Fibroblast of the aortic adventitia (primary cell): ENCODE measurements around the gene OSBPL5. TPM values are rescaled to one million over a fixed set of nuclear protein-coding genes. Genes with fewer than 3 reads are reported as not detected.
"Not testable (repeated sequence)": the region's sequence is repeated elsewhere in the genome, so short reads cannot be mapped to it uniquely, and the experiment has no call there.

Experiments used
- DNase-seq: peaks from one replicate; pipeline ENCODE4 v3.0.0-alpha.2; 2010; ENCODE audit warnings: low read depth
- H3K4me3 ChIP-seq: 2 replicates; pipeline ENCODE4 v1.5.1; 2011; ENCODE audit warnings: low read depth, mild to moderate bottlenecking, control low read depth, low read length, moderate library complexity
- CTCF ChIP-seq: IDR thresholded peaks from 2 replicates; pipeline ENCODE4 v1.5.1; 2011; ENCODE audit warnings: mild to moderate bottlenecking, low read length, control low read depth, inconsistent platforms; ENCODE audit not compliant: insufficient read depth
- total RNA-seq: library from RNA; depleted of rRNA; stranded (reverse); fragments of >200 nt; gene quantifications from 2 replicates; pipeline ENCODE4 v1.2.3, GENCODE V29; 2012; ENCODE audit warnings: low replicate concordance

Gene OSBPL5
- total RNA-seq, 1 donor = 24.8 TPM

GRCh38 chr11:3171931-3172560 lies 6.9 kb upstream of the OSBPL5 start:
- H3K4me3 ChIP-seq = no peak overlapping the region
- no peak for DNase-seq
- TF ChIP-seq CTCF = no peak

GRCh38 chr11:3170756-3171650 lies 5.9 kb upstream of the OSBPL5 start:
- TF ChIP-seq CTCF = no peak
- DNase-seq = no peak
- no peak overlapping the region for H3K4me3 ChIP-seq

GRCh38 chr11:3170044-3170755 lies 5.1 kb upstream of the OSBPL5 start:
- no peak for TF ChIP-seq CTCF
- no peak for DNase-seq
- H3K4me3 ChIP-seq = peak overlapping the region; percentile 57

GRCh38 chr11:3169255-3170043 lies 4.3 kb upstream of the OSBPL5 start:
- DNase-seq = peak; percentile 57
- peak overlapping the region; percentile 57 for H3K4me3 ChIP-seq
- peak; percentile 7 for TF ChIP-seq CTCF

GRCh38 chr11:3168742-3169254 lies 3.7 kb upstream of the OSBPL5 start:
- not testable (repeated sequence) for DNase-seq
- peak overlapping the region; percentile 57 for H3K4me3 ChIP-seq

- no peak overlapping the region for H3K4me3 ChIP-seq
- TF ChIP-seq CTCF = no peak
- no peak for DNase-seq
Measured at GRCh38 chr11:3167143-3168119, 2.3 kb upstream of the OSBPL5 start.
